GM18519 (cell line): ENCODE measurements around the gene LAMB4.

Experiments used
- ATAC-seq: cut with Tn5 transposase; IDR thresholded peaks from one replicate; pipeline ENCODE4 v1.9.1; 2021; ENCODE audit warnings: mild to moderate bottlenecking, moderate library complexity; ENCODE audit not compliant: unreplicated experiment, low FRiP score

The LAMB4 gene

DNA sequence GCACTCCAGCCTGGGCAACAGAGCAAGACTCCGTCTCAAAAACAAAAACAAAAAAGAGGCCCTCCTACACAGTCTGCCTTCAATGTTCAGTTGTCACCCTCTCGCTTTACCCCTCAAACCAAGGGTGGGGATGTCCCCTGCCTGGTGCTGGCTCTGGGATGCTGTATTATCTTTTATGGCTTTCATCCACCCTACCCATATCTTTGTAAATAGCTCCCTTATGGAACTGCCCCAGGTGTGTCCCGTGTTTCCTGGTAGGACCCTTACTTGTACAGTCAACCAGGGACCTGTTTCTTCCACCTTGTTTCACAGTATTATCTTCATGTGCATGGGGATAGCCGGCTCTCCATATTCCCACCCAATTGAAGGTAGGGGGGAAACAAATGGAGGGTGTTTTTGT, 111.5 kb downstream of the LAMB4 start:
- ATAC-seq: no peak

DNA sequence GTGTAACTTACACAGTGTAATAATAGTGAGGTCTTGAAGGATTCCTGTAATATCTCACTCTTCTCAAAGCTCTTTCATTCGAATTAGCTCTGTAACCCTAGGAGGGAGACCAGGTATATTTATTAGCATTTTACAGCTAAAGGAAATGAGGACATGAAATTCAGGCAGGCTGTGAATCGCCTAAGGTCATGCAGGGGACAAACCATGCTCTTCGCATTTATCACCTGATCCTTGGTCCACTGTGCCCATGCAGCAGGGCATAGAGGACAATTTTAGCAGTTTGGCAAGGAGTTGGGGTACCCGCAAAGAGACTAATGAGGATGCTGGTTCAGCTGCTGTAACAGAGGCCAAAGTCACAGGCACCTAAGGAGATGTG, 112.4 kb downstream of the LAMB4 start:
- ATAC-seq: no peak

DNA sequence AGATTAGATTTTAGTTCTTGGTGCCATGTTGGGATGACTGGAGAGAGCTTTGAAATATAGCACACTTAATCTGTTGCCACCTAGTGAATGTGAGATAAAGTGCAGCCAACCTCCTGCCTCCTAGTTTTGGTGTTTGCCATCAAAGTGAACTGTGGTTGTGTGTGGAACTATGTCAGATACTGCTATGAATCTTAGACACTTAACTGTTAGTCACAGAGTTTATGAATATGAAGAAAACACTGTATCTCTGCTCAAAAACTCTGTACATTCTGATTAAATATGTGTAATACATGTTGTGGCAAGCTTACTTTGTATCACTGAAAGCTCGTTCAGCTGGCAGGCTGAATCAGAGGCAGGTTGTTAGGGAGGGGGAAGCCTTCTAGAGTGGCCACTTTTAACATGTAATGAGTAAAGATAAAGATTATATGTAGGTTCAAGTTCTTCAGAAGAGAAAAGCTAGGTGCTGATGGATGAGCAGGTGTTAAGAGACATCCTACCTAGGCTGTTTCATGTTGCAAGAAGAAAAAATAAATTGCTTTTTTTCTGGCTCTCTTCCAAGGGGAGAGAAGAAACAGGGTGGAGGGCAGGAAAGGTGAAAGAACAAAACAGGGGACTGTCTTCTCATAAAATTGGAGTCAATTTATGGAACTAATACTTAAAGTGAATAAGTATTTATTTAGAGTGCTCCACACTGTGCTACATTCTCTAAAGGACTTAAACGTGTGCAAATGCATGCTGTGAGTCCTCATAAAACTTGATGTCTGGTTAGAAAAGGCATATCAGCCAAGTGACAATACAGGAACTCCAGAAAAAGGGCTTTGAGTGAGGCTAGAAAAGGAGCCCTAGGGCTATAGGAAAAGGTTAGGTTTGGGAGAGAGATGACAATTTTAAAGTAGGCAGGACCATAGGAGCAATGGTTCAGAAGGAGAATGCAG, 113.1 kb downstream of the LAMB4 start:
- ATAC-seq: no peak

DNA sequence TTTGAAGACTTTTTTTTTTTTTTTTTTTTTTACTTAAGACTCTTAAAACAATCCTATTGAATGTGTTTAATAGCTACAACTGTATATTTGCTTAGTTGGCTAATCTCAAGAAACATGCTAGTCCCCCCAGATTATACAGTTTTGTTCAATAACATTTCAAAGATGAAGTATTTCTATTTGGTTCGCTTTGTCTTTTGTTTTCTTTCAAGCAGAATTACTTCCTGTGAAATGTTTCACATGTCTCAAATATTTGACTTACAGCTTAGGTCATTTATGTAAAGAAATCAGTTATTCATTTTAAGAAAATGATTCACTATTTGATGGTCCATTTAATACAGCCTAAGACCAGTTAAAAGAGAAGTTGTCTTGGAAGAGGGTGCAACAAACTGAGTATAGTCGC, 114.4 kb downstream of the LAMB4 start:
- ATAC-seq: no peak

DNA sequence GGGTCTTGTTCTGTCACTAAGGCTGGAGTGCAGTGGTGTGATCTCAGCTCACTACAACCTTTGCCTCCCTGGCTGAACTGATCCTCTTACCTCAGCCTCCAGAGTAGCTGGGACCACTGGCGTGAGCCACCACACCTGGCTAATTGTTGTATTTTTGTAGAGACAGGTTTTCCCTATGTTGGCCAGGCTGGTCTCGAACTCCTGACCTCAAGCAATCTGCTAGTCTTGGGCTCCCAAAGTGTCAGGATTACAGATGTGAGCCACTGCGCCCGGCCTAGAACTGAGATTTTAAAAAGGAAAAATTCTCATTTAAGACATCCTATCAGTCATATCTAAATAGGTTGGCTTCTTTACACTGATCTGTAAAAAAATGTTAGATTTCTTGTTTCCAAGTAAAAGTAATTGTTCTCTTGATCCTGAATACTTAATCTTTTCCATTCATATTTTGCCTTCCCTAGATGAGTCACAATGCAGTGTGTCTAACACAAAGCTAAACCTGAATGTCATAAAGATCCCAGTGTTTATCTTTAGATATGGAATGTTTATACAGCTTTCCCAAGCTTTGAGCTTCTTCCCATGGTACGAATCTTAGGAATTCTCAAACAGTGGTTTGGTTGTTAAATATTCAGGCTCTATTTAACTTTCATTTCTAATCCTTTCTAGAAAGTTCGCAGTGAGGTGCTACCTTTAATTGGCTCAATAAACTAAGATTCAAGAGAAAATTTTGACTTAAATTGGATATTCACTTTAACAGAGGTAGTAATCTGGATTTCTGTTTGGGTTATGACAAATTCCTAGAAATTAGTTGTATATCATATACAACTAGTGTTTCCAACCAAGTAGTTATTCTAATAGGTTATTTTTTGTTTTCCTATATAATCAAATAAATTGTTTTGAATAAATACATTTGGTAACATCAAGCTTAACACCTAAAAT, 115.1 kb downstream of the LAMB4 start:
- ATAC-seq: no peak

DNA sequence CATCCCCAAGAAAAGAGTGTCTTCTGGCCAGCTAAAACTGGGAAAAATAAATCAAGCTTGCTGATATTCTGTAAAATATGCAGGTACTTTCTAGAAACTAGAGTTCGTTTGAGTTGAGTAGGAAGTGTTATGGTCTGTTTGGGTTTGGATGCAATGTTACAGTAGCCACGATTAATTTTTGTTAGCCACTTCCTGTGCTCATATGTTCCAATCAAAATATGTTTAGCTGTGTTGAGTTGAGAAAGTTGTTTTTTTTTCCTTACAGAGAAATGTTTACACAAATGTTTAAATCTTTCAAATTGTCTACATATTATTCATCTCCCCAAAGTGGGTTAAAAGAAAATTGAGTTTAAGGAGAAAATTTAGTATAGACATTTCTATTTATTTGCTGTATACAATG, 115.9 kb downstream of the LAMB4 start:
- no peak for ATAC-seq

DNA sequence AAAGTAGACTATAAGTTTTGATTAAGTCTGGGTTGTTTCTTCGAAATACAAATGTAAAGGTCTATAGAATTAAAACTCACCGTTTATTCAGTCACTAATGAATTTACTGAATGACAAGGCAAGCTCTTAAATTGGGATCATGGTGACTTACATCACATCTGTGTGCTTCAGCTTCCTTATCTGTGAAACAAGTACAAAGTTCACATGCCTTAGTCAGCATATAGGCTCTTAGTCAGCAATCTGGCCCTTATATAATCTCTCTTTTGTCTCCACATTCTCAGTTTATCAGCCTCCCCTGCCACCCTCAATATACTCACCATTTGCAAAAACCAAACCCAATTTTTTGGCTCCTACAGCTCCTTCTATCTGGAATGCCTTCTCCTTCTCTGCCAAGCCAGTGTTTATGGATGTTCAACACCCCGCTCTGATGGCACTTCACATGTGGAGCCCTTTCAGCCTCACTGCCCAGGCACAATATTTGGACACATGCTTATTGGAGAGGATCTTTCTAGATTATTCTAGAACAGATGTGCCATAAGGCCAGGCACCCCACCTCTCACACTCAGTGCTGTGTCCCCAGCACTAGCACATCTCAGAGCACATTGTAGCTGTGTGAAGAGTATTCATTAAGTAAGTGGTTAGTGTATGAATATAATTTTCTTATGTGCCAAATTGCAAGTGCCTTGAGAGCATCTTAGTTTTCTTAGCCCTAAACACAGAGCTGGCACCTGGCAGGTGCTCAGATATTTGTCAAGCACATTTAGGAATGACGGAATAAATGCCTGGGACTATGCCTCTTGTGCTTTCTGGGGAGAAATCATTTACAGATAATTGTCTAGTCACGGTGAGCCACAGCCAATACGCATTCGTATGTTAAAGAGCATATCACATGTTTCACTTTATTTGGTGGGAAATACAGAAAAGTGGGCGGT, 117.4 kb downstream of the LAMB4 start:
- ATAC-seq: no peak

DNA sequence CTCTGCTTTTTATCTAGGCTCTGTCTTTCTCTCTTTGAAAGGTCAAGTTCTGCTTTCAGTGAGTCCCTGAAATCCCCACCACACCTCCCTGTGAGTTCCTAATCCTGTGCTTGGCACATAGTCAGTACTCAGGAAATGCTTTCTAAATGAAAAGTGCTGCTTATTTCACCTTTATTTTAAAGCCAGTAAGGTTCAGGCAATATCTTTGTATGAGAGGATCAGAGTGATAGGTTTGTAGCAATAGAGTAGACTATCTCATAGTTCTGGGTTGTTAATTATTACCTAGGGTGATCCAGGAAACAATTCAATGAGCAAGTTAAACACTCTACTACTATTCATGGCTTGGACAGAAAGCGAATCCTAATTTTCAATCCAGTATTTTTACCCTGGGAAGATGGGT, 119.8 kb downstream of the LAMB4 start:
- no peak for ATAC-seq

DNA sequence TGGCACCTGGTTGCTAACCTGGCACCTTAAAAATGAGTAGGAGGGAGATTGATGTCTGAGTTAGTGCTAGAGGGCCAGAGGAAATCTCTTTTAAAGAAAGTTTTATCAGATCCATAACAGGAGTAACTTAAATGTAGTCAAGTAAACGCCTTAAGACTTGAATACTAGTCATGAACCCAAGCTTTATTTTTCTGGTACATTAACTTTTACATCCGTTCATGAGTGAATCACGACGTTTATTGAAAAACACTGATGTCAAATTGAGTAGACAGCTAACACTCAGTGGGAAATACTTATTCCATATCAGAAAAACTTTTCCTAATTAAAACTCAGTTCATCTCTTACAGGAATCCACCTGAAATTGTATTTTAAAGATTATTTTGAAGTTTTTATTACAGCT, 120.3 kb downstream of the LAMB4 start:
- ATAC-seq: no peak

DNA sequence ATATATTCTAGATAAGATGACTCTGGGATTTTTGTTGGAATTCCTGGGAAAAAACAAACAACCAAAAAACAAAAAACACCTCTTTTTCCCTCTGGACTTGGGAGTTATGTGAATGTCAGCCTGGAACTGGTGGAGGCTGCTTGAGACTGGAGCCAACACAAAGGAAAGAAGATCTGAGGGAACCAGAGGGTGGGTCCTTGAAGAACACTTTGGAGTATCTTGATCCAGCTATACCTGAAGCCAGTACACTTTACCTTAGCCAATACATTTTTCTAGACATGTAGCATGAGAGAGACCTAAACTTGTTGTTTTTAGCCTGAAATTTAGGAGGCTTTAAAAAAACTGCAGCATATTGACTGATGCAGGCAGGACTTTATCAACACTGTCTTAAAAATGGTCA, 121.3 kb downstream of the LAMB4 start:
- ATAC-seq: no peak

DNA sequence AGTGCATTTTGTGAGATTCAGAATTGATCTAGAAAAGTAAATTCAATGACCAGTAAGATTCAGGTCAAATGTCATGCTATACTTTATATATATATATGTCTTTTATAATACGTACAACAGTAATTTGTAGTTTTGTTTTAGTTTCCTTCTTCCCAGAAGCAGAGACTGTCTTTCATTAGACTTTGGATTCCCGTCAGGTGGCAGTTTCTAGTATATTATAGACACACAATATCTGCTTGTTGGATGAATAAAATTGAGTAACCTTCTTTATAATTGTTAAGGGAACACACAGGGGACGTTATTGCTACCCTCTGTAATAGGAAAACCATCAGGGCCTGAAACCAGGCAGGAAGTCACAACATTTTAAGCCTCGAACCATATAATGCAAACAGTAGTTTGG, 121.9 kb downstream of the LAMB4 start:
- no peak for ATAC-seq

DNA sequence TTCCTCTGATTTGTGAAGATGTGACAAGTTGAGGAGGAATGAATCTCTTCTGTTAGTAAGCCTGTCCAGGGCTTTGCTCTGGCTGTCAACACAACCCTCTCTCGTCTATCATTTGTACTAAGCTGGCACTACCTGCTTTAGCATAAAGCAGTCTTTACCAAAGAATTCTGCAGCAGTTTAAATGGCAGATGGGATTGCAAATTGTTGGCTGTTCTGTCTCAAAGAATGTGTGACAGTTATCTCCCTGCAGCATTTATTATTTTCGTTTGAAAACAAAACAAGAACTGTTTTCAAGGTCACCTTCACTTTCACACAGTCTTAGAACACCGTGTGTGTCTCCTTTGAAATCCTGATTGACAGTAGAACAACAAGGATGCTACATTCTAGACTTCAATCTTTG, 122.4 kb downstream of the LAMB4 start:
- ATAC-seq: no peak

DNA sequence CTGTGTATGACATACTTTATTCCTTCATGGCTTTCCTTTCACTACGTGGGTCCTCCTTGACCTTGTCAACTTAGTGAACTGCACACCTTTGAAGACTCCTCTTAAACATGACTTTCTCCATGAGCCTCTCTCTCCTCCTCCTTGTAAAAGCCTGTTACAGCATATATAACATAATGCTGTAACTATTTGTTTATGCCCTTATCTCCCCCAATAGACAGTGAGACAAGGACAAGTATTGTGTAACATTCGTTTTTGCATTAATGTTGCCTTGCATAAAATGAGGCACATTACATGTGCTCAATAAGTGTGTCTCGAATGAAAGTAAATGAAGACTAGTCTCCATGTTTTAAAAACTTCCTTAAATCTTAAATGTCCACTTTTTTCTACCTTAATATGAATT, 122.9 kb downstream of the LAMB4 start:
- no peak for ATAC-seq

DNA sequence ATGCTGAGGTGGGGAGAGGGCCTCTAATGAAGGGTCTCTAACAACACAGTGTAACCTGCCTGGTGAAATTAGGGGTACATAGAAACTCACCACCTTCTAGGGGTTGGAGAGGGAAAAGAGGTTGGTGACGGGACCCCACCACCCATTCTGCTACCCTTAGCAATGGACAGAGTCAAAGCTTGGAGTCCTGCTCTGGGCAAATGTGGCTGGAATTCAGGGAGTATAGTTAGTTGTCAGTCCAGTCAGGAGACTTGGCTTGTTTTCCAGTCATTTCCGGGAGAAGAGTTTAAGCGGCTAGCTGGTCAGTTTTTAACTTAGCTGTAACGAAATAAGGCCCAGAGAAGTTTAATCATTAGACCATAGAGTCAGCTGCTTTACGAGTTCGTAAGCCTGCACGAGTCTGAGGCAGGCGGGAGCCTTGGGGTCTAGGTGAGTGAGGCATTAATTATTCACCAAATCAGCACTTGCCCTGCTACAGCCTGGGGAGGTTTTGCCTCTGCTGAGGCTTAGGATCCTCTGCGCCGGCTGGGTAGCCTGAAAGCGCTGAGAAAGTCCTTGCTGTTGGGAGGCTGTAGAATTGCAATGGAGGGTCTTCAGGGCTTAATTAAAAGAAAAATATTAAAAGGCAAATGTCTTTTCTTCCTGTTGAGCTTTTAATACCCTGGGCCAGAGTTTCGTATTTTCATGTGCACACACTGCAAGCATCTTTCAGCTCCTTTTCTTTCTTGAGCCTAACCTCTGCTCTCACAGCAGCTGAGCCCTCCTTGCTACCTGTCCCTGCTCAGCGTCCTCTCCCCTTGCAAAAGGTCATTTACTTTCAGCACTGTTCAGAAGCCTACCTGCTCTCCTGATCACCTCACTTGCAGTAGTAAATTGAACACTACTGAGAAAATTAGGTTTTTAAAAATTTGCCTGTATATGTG, 125.7 kb downstream of the LAMB4 start:
- ATAC-seq: no peak

DNA sequence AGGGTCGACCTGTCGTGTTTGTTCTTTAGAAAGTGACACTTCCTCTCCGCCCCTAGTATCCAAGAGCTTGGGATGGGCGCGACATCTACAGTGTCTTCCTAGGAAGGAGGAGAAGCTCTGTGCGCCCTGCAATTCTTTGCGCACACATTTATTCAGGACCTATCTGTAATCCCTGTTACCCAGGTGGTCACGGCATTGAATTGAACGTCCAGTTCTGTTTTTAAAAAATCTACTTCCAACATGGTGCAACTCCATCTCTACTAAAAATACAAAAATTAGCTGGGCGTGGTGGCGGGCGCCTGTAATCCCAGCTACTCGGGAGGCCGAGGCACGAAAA, 126.6 kb downstream of the LAMB4 start:
- no peak for ATAC-seq

DNA sequence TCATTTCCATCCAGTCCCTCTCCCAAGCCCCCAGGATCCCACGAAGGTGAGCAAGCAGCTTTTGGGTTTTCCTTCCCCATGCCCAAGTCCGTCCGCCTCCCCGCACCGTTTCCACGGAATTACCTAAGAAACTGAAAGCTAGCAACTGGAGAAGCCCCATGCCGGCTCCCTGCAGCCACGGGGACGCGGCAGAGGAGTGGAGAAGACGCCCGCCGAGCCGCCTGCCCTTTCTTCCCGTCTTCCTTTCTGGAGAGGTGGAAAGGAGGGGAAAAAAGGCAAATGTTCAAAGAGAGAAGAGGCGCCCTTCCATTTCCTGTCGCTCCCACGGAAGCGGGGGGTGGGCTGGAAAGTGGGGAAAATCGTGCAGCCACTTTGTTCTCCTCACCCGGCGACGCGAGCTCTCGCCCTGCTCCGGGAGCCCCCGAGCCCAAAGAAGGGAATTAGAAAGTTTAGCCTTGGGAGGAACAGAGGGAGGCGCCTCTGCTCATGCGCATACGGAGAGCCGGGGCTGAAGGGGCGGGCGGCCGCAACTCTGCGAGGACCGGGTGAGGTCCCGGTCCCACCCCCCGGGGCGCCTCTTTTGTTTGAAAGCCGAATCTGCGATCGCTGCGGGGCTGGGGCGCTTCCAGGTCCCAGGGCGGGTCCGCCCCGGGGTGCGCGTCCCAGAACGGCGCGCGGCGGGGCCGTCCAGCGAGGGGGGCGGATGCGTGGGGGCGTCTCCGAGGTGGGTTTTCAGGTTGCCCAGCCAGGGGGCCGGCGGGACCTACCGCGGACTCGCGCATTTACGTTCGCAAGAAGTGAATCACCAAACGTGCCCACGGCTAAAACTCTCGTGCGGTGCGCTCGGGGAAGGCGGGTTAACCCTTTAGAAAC, 127.2 kb downstream of the LAMB4 start, which contains the start of gene LAMB1:
Gene LAMB1, minus strand, starts transcription at position 436 of the 873 bp plus-strand sequence. Its CDS starts 276 bp downstream, at position 160.
- ATAC-seq: no peak

DNA sequence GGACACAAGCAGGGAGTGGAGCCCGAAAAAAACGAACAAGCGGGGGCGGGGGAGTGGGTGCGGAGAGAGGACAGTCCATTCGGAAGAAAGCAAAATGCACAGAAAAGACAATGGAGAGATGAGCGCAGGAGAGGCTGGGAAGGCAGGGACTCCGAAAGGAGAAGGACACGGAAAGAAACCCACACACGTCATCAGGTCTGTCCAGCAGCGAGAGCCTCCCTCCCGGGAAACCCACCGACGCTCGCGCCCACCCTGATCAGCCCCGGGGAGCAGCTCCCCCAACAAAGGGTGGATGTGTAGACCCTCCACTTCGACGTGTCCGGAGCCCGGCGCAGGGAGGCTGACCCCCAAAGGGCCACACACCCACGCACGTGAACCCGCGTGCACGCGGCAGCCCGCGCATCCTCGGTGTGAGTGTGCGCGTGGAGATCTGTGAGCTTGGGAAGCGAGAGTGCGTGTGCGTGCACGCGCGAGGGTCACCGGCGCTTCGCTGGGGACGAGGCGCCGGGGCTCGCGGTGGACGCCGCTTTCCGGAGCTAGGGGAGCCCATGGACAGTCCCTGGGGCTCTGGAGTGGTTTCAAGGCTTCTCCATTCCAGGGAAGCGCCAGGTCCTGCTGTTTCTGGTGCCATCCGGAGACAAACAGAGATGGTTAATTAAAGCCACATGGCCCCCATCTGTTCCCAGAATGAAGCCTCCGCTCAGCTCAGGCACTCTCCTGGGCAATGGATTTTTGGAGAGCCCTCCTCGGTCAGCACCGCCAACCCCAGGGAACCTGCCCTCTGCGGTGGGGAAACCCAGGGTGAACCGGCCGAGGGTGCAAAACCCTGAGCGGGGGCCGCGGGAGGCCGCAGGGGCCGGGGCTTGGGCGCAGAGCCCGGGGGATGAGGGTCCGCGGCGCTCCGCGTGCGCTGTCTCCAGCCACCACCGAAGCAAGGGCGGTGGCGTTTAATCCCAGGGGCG, 128.1 kb downstream of the LAMB4 start:
- ATAC-seq: no peak
